Fibroblast of mammary gland (primary cell): ENCODE results near the gene ENAM.

ENCODE experiments used
- DNase-seq: peaks from one replicate; pipeline ENCODE4 v3.0.0-alpha.2; 2010; ENCODE audit warnings: low read depth
- H3K4me3 ChIP-seq: 2 replicates; pipeline ENCODE4 v1.5.1; 2011; ENCODE audit warnings: low read depth, mild to moderate bottlenecking, low read length, moderate library complexity; ENCODE audit not compliant: control insufficient read depth
- TF ChIP-seq, protein P1 (sequence below): conservative IDR thresholded peaks from 2 replicates; pipeline ENCODE4 v1.5.1; 2011; ENCODE audit warnings: low read depth, low read length, inconsistent platforms; ENCODE audit not compliant: control insufficient read depth, insufficient read depth

ENAM gene

DNA sequence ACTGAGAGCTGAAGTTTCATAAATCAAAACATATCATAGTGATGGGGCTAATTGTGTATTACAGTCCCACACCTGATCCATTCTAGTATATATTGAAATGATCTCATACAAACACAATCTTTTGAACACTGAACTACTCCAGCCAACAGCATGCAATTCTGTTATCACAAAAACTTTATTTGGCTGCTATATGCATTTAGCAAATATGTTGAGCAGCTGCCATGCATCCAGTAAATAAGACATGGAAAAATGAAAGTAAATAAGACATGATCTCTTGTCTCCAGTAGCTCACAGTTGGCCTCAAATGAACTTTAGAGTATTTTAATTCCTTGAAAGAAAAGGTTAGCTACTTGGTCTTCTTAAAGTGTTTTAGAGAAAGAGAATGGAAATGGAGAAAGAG, 34.3 kb upstream of the ENAM start:
- no peak overlapping the region for H3K4me3 ChIP-seq
- TF ChIP-seq, protein P1, sequence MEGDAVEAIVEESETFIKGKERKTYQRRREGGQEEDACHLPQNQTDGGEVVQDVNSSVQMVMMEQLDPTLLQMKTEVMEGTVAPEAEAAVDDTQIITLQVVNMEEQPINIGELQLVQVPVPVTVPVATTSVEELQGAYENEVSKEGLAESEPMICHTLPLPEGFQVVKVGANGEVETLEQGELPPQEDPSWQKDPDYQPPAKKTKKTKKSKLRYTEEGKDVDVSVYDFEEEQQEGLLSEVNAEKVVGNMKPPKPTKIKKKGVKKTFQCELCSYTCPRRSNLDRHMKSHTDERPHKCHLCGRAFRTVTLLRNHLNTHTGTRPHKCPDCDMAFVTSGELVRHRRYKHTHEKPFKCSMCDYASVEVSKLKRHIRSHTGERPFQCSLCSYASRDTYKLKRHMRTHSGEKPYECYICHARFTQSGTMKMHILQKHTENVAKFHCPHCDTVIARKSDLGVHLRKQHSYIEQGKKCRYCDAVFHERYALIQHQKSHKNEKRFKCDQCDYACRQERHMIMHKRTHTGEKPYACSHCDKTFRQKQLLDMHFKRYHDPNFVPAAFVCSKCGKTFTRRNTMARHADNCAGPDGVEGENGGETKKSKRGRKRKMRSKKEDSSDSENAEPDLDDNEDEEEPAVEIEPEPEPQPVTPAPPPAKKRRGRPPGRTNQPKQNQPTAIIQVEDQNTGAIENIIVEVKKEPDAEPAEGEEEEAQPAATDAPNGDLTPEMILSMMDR: no peak
- DNase-seq: no peak

DNA sequence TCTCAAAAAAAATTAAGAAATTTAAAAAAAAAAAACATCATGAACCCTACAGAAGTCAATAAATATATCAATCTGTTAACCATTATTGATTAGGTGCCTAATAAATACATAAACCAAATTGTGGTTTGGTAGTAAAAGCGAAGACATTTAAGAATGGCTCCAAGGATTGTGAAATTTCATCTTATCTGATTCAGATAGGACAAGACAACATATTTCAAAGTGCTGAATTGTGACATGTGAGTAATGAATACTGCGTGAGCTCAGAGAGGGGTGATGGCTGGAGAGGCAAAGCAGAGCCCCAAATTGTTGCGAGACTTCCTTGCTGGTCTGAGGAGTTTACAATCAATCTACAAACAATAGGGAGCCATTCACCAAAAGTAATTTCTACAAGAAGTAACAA, 28.2 kb upstream of the ENAM start:
- TF ChIP-seq, protein P1: no peak
- no peak overlapping the region for H3K4me3 ChIP-seq

DNA sequence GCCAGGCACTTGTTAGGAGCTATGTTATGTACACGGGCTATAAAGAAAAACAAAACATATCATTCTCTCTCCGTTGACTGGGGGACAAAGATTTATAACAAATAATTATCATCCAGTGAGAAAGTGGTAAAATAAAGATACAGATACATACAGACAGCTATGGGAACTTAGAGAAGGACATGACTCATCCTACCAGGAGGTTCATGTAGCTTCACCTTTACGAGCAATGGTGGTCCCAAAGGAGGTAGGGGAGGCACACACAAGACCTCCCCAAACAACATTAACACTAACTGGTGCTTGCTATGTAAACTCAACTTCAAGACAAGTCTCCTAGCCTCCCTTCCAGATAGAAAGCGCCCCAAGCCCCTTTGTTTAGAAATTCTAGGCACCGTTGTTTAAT, 27.6 kb upstream of the ENAM start:
- DNase-seq: no peak
- TF ChIP-seq, protein P1: no peak
- H3K4me3 ChIP-seq: no peak overlapping the region

More for the DNA sequence above, 28.2 kb upstream of the ENAM start:
- DNase-seq: no peak

DNA sequence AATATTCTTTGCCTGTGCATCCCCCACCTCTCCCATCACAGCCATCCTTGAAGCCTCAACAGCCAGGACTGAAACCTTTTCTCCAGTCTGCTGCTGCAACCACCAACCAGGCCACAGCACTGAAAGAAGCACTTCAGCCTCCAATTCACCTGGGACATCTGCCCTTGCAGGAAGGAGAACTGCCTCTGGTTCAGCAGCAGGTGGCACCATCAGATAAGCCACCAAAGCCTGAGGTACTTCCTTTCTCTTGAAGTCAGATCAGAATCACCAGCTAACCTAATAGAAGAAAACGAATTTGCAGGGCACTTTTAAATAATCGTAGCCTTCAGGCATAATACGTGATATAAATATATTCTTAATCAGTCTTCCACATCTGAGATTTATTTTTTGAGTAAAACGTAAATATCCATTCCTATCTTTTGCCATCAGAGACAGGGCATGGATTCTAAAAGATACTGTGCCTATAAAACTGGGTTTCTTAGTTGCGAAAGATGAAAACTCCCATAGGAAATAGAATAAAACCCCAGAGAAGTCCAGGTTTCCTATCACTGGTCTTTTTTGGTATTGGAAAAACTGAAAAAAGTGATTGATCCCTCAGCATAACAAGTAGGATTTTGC, 27.0 kb upstream of the ENAM start:
- TF ChIP-seq, protein P1: peak; percentile 71
- DNase-seq: peak; percentile 67
- no peak overlapping the region for H3K4me3 ChIP-seq

DNA sequence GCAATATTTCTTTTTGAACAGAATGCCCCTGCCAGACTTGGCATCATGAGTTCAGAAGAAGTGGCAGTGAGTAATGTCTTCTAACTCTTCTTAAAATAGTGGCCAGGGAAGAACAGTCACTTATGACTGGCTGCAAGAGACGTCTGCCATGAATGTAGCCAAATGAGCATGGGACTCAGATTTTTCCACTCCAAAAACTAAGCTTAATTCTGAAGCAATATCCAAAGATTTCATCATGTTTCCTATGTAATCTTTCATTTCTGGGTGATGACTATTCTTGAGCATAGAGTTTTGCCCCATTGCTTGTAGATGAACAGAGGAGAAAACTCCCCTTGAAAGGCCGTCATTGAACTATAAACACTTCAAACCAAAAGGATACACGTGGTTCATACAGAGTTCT, 24.7 kb upstream of the ENAM start:
- TF ChIP-seq, protein P1: no peak
- no peak overlapping the region for H3K4me3 ChIP-seq
- peak; percentile 44 for DNase-seq

DNA sequence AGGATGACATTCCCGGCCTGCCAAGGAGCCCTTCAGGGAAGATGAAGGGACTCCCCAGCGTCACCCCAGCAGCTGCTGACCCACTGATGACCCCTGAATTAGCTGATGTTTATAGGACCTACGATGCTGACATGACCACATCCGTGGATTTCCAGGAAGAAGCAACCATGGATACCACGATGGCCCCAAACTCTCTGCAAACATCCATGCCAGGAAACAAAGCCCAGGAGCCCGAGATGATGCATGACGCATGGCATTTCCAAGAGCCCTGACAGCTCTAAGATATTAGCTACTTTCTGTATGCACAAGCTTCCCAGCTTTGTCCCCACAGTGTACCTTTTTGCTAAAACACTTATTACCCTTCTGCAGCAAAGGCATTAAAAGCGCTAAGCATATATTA, 22.1 kb upstream of the ENAM start:
- TF ChIP-seq, protein P1: no peak
- DNase-seq: no peak
- H3K4me3 ChIP-seq: no peak overlapping the region
